Vagina (tissue), 2 donors: ENCODE measurements around the gene WNT7A. TPM values are rescaled to one million over a fixed set of nuclear protein-coding genes. Genes with fewer than 3 reads are reported as not detected.
"Not testable (repeated sequence)": the region's sequence is repeated elsewhere in the genome, so short reads cannot be mapped to it uniquely, and the experiment has no call there.

ENCODE experiments used
- DNase-seq, 2 donors: peaks; one replicate each; pipeline ENCODE4 v3.0.0-alpha.2; 2017; ENCODE audit errors: extremely low spot score in 2 of 2
- H3K27ac ChIP-seq: fragments of 200-600 bp; sonication (generic); one replicate; pipeline ENCODE4 v1.5.1; 2019
- H3K27me3 ChIP-seq: fragments of 200-600 bp; sonication (generic); one replicate; pipeline ENCODE4 v1.5.1; 2019
- H3K36me3 ChIP-seq, 2 donors: fragments of 200-600 bp; sonication (generic); one replicate each; pipeline ENCODE4 v1.5.1; 2017 to 2019
- H3K4me1 ChIP-seq: fragments of 200-600 bp; sonication (generic); one replicate; pipeline ENCODE4 v1.5.1; 2019
- H3K4me3 ChIP-seq, 2 donors: fragments of 200-600 bp; sonication (generic); 1 replicate in 1 of 2; 2 replicates in 1 of 2; pipeline ENCODE4 v1.5.1; 2016 to 2019
- H3K9me3 ChIP-seq: fragments of 200-600 bp; sonication (generic); one replicate; pipeline ENCODE4 v1.5.1; 2019
- CTCF ChIP-seq, 3 experiments: fragments of 450-650 bp in 2 of 3; fragments of 200-600 bp in 1 of 3; sonication (generic) in 1 of 3; IDR thresholded peaks; one replicate each; pipeline ENCODE4 v1.5.1; 2017 to 2019; ENCODE audit warnings: antibody characterized with exemption in 3 of 3, mild to moderate bottlenecking in 2 of 3, moderate library complexity in 2 of 3
- POLR2A ChIP-seq, 2 donors: fragments of 450-650 bp; IDR thresholded peaks; one replicate each; pipeline ENCODE4 v1.6.1; 2017; ENCODE audit warnings: antibody characterized with exemption in 2 of 2, mild to moderate bottlenecking in 2 of 2, moderate library complexity in 2 of 2
- POLR2AphosphoS5 ChIP-seq, 2 donors: sonication (generic); formaldehyde crosslinking; IDR thresholded peaks; one replicate each; pipeline ENCODE4 v1.9.0; 2017; ENCODE audit warnings: antibody characterized with exemption in 2 of 2, mild to moderate bottlenecking in 2 of 2, low read depth in 1 of 2; ENCODE audit not compliant: insufficient read depth in 1 of 2
- intact Hi-C: fragments of 100-400 bp; cut with DNase I; formaldehyde crosslinking; loops from one replicate; pipeline ENCODE4 v1.15.1; 2023
- total RNA-seq: library from RNA; depleted of rRNA; stranded (reverse); fragments of >200 nt; gene quantifications from one replicate; pipeline ENCODE4 v1.2.3, GENCODE V29; 2016

Gene WNT7A
- total RNA-seq = not detected

GRCh38 chr3:13879946-13880810 lies at the start of gene WNT7A:
Gene WNT7A, minus strand, starts transcription at chr3:13880071. Its CDS starts 255 bp downstream, at chr3:13879816.
- H3K27ac ChIP-seq = no peak within 1 kb of the TSS
- peak; percentile 33 to 46 (median 43) for TF ChIP-seq CTCF (IDR thresholded peaks at IDR 0.05)
- no peak for TF ChIP-seq POLR2A (IDR thresholded peaks at IDR 0.05)
- H3K4me3 ChIP-seq = peak within 1 kb of the TSS; percentile 32 to 39
- intact Hi-C loops = loop anchor here (10.0 kb wide), 1 partner anchor 195 kb away; no protein-coding TSS in a partner anchor
- H3K36me3 ChIP-seq = no peaks in the 10 kb centered on the region
- DNase-seq = no peak
- H3K9me3 ChIP-seq = no peaks in the 10 kb centered on the region
- H3K27me3 ChIP-seq = peaks cover 3% of the 10 kb centered on the region
- H3K4me1 ChIP-seq = peaks cover 30% of the 10 kb centered on the region

GRCh38 chr3:13928741-13929140 lies 48.9 kb upstream of the WNT7A start:
- DNase-seq, H3K9me3 ChIP-seq, intact Hi-C loops, H3K27ac ChIP-seq, H3K27me3 ChIP-seq, H3K4me1 ChIP-seq, H3K4me3 ChIP-seq, H3K36me3 ChIP-seq: not testable (repeated sequence)

GRCh38 chr3:13927295-13927694 lies 47.4 kb upstream of the WNT7A start:
- TF ChIP-seq POLR2AphosphoS5 (IDR thresholded peaks at IDR 0.05; ENCODE audit: insufficient read depth in 1 of 2, low read depth in 1 of 2) = no peak
- no peak for TF ChIP-seq POLR2A (IDR thresholded peaks at IDR 0.05)
- no peak for TF ChIP-seq CTCF (IDR thresholded peaks at IDR 0.05)
- Histone ChIP-seq H3K4me3 (no peak overlapping the region), H3K9me3 (no peaks in the 10 kb centered on the region), H3K27ac (no peak overlapping the region), H3K27me3 (no peaks in the 10 kb centered on the region), H3K36me3 (no peaks in the 10 kb centered on the region), H3K4me1 (no peaks in the 10 kb centered on the region)
- intact Hi-C loops = no loop called here
- DNase-seq = no peak

- intact Hi-C loops = no loop called here
- H3K27me3 ChIP-seq = no peaks in the 10 kb centered on the region
- no peak for DNase-seq
- H3K4me3 ChIP-seq = no peak overlapping the region
- H3K9me3 ChIP-seq = peaks cover 12% of the 10 kb centered on the region
- H3K27ac ChIP-seq = no peak overlapping the region
- no peaks in the 10 kb centered on the region for H3K4me1 ChIP-seq
- no peaks in the 10 kb centered on the region for H3K36me3 ChIP-seq
- TF ChIP-seq POLR2A (IDR thresholded peaks at IDR 0.05) = no peak
- TF ChIP-seq CTCF (IDR thresholded peaks at IDR 0.05) = no peak
- TF ChIP-seq POLR2AphosphoS5 (IDR thresholded peaks at IDR 0.05; ENCODE audit: insufficient read depth in 1 of 2, low read depth in 1 of 2) = no peak
These were observed 36.5 kb upstream of the WNT7A start for GRCh38 chr3:13916375-13916774.

- TF ChIP-seq CTCF (IDR thresholded peaks at IDR 0.05) (no peak), POLR2AphosphoS5 (IDR thresholded peaks at IDR 0.05; ENCODE audit: insufficient read depth in 1 of 2, low read depth in 1 of 2) (no peak), POLR2A (IDR thresholded peaks at IDR 0.05) (no peak)
- DNase-seq = no peak
- Histone ChIP-seq H3K9me3 (peaks cover 18% of the 10 kb centered on the region), H3K27me3 (no peaks in the 10 kb centered on the region), H3K4me1 (no peaks in the 10 kb centered on the region), H3K4me3 (no peak overlapping the region), H3K36me3 (no peaks in the 10 kb centered on the region), H3K27ac (no peak overlapping the region)
- intact Hi-C loops = no loop called here
These were observed 22.9 kb upstream of the WNT7A start for GRCh38 chr3:13902648-13903238.
